SK-N-SH treated with all-trans-retinoic acid at 6 μM for 48 hours (cell line): ENCODE measurements around the gene AMFR.

ENCODE experiments used
- ATAC-seq: fragments of 200-7000 bp; cut with Tn5 transposase; 3 replicates; pipeline ENCODE4 v1.9.1; 2020; ENCODE audit warnings: mild to moderate bottlenecking, moderate library complexity
- ARNTL ChIP-seq: fragments of 450-650 bp; formaldehyde crosslinking; IDR thresholded peaks from 2 replicates; pipeline ENCODE4 v1.5.0; 2020; ENCODE audit warnings: low read depth, mild to moderate bottlenecking, moderate library complexity, borderline replicate concordance
- BACH2 ChIP-seq: fragments of 250-450 bp; sonication (Bioruptor Pico); IDR thresholded peaks from 2 replicates; pipeline ENCODE4 v1.9.0; 2021; ENCODE audit warnings: mild to moderate bottlenecking, borderline replicate concordance
- CREB5 ChIP-seq: fragments of 250-450 bp; sonication (Bioruptor Pico); IDR thresholded peaks from 2 replicates; pipeline ENCODE4 v1.5.1; 2020; ENCODE audit warnings: low read depth, mild to moderate bottlenecking, moderate library complexity
- CSDC2 ChIP-seq: fragments of 250-450 bp; sonication (Bioruptor Pico); IDR thresholded peaks from 2 replicates; pipeline ENCODE4 v1.5.0; 2020; ENCODE audit warnings: mild to moderate bottlenecking, moderate library complexity
- ESRRG ChIP-seq: fragments of 250-450 bp; sonication (Bioruptor Pico); IDR thresholded peaks from 2 replicates; pipeline ENCODE4 v1.6.1; 2021; ENCODE audit warnings: mild to moderate bottlenecking
- GLIS3 ChIP-seq: fragments of 250-450 bp; sonication (Bioruptor Pico); IDR thresholded peaks from 2 replicates; pipeline ENCODE4 v1.5.0; 2020; ENCODE audit warnings: mild to moderate bottlenecking, moderate library complexity
- ISL1 ChIP-seq: fragments of 250-450 bp; sonication (Bioruptor Pico); IDR thresholded peaks from 2 replicates; pipeline ENCODE4 v2.1.2; 2022; ENCODE audit warnings: mild to moderate bottlenecking, moderate library complexity
- OSR1 ChIP-seq: fragments of 250-450 bp; sonication (Bioruptor Pico); IDR thresholded peaks from 2 replicates; pipeline ENCODE4 v1.8.0; 2022; ENCODE audit warnings: moderate library complexity, mild to moderate bottlenecking, inconsistent platforms
- PATZ1 ChIP-seq: fragments of 250-450 bp; sonication (Bioruptor Pico); IDR thresholded peaks from 2 replicates; pipeline ENCODE4 v1.8.0; 2020; ENCODE audit warnings: mild to moderate bottlenecking, moderate library complexity, borderline replicate concordance
- POU6F1 ChIP-seq: fragments of 250-450 bp; sonication (Bioruptor Pico); IDR thresholded peaks from 2 replicates; pipeline ENCODE4 v1.8.0; 2021; ENCODE audit warnings: low read depth, mild to moderate bottlenecking, moderate library complexity, borderline replicate concordance
- RARB ChIP-seq: fragments of 250-450 bp; sonication (Bioruptor Pico); IDR thresholded peaks from 2 replicates; pipeline ENCODE4 v1.8.0; 2021; ENCODE audit warnings: mild to moderate bottlenecking, moderate library complexity
- SNAI2 ChIP-seq: fragments of 250-450 bp; sonication (Bioruptor Pico); IDR thresholded peaks from 2 replicates; pipeline ENCODE4 v1.5.0; 2020; ENCODE audit warnings: mild to moderate bottlenecking, moderate library complexity
- TCF4 ChIP-seq: fragments of 250-450 bp; sonication (Bioruptor Pico); IDR thresholded peaks from 2 replicates; pipeline ENCODE4 v1.8.0; 2021; ENCODE audit warnings: mild to moderate bottlenecking, moderate library complexity, borderline replicate concordance
- TOX ChIP-seq: fragments of 250-450 bp; sonication (Bioruptor Pico); IDR thresholded peaks from 2 replicates; pipeline ENCODE4 v1.8.0; 2021; ENCODE audit warnings: mild to moderate bottlenecking, moderate library complexity, borderline replicate concordance
- TSHZ2 ChIP-seq: fragments of 250-450 bp; sonication (Bioruptor Pico); IDR thresholded peaks from 2 replicates; pipeline ENCODE4 v1.5.0; 2020; ENCODE audit warnings: mild to moderate bottlenecking, moderate library complexity
- ZC3H10 ChIP-seq: fragments of 250-450 bp; sonication (Bioruptor Pico); IDR thresholded peaks from 2 replicates; pipeline ENCODE4 v1.5.1; 2021; ENCODE audit warnings: mild to moderate bottlenecking, moderate library complexity
- ZFP3 ChIP-seq: fragments of 250-450 bp; sonication (Bioruptor Pico); IDR thresholded peaks from 2 replicates; pipeline ENCODE4 v1.5.0; 2020; ENCODE audit warnings: mild to moderate bottlenecking, moderate library complexity
- ZFP30 ChIP-seq: fragments of 450-650 bp; formaldehyde crosslinking; IDR thresholded peaks from 2 replicates; pipeline ENCODE4 v1.5.0; 2022; ENCODE audit warnings: mild to moderate bottlenecking, moderate library complexity
- ZNF565 ChIP-seq: fragments of 450-650 bp; formaldehyde crosslinking; conservative IDR thresholded peaks from 2 replicates; pipeline ENCODE4 v1.5.0; 2020; ENCODE audit warnings: low read depth, mild to moderate bottlenecking, moderate library complexity
- ZNF8 ChIP-seq: fragments of 450-650 bp; formaldehyde crosslinking; IDR thresholded peaks from 2 replicates; pipeline ENCODE4 v1.5.0; 2020; ENCODE audit warnings: mild to moderate bottlenecking, moderate library complexity

Gene AMFR

GRCh38 chr16:56448005-56448404, 22.7 kb upstream of the AMFR start:
- no peak for ATAC-seq
- TF ChIP-seq ZC3H10 (CRISPR knock-in tag), result no peak
- TF ChIP-seq TSHZ2 (CRISPR knock-in tag), result no peak
- TF ChIP-seq TCF4 (CRISPR knock-in tag), result no peak
- no peak for TF ChIP-seq ZNF8 (CRISPR knock-in tag)
- TF ChIP-seq BACH2, result no peak
- TF ChIP-seq CREB5 (CRISPR knock-in tag), result no peak

GRCh38 chr16:56447286-56447685, 21.9 kb upstream of the AMFR start:
- ATAC-seq, result no peak
- TF ChIP-seq ARNTL (CRISPR knock-in tag) (no peak), TOX (CRISPR knock-in tag) (no peak), SNAI2 (no peak), CREB5 (CRISPR knock-in tag) (no peak), ZFP3 (no peak), POU6F1 (no peak), TSHZ2 (CRISPR knock-in tag) (no peak), ZNF565 (CRISPR knock-in tag) (no peak), ESRRG (CRISPR knock-in tag) (no peak), TCF4 (CRISPR knock-in tag) (no peak), GLIS3 (CRISPR knock-in tag) (no peak), ZFP30 (CRISPR knock-in tag) (no peak), ISL1 (CRISPR knock-in tag) (no peak), ZNF8 (CRISPR knock-in tag) (no peak), PATZ1 (CRISPR knock-in tag) (no peak), CSDC2 (CRISPR knock-in tag) (no peak), OSR1 (no peak), RARB (CRISPR knock-in tag) (no peak)
- TF ChIP-seq, all 23 proteins: peak for 0
